NCI-H146 treated with DMSO at 0.1 percent for 48 hours (cell line): ENCODE data around the gene RPH3AL.
"Not testable (repeated sequence)": the region's sequence is repeated elsewhere in the genome, so short reads cannot be mapped to it uniquely, and the experiment has no call there.

Experiments used
- DNase-seq: peaks from one replicate; lab custom pipeline; 2025; ENCODE audit not compliant: unreplicated experiment; lab: John Stamatoyannopoulos, UW

Gene RPH3AL

GRCh38 chr17:283911-284675 lies 68.5 kb downstream of the RPH3AL start:
- DNase-seq = no peak

- DNase-seq = no peak
These were observed 69.4 kb downstream of the RPH3AL start for GRCh38 chr17:282912-283882.

- DNase-seq = no peak
These were observed 70.4 kb downstream of the RPH3AL start for GRCh38 chr17:282000-282911.

GRCh38 chr17:281365-281999 lies 71.1 kb downstream of the RPH3AL start:
- DNase-seq = no peak

DNA sequence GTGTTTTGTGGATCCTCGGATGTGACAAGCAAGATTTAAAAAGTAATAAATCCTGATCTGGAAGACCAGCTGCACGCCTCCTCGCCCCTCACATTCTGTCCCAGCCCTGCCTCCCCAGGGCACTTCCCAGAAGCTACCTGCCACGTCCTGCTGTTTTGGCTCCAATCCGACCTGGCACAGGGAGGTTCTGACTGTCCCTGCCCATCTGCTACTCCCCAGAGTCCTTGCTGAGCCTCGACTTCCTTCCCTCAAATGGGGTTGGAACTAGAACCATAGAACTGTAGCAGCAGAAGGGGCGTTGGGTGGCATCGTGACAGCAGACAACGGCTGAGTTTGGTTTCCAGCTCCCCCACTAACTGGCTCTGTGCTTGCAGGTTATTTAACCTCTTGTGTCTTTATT lies 71.7 kb downstream of the RPH3AL start:
- DNase-seq = no peak

GRCh38 chr17:280216-280615 lies 72.4 kb downstream of the RPH3AL start:
- DNase-seq = no peak

DNA sequence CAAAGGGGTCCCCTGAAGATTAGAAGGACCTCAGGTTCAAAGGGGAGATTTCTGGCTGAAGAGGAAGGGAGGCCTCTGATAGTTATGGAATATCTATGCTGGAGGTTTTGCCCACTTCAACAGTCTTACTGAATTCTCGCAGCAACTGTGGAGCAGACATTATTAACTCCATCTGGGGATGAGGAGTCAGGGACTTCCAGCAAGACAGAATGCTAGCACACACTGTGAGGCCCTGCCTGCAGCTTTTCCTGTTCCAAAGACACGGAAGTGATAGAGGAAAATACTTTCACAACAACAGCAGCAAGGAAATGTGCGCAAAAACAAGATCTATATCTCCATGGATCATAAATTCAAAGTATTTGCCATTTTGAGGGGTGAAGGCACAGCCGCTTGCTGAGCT lies 72.8 kb downstream of the RPH3AL start:
- DNase-seq = no peak

GRCh38 chr17:279331-279730 lies 73.3 kb downstream of the RPH3AL start:
- DNase-seq = no peak

GRCh38 chr17:278676-279059 lies 73.9 kb downstream of the RPH3AL start:
- no peak for DNase-seq

DNA sequence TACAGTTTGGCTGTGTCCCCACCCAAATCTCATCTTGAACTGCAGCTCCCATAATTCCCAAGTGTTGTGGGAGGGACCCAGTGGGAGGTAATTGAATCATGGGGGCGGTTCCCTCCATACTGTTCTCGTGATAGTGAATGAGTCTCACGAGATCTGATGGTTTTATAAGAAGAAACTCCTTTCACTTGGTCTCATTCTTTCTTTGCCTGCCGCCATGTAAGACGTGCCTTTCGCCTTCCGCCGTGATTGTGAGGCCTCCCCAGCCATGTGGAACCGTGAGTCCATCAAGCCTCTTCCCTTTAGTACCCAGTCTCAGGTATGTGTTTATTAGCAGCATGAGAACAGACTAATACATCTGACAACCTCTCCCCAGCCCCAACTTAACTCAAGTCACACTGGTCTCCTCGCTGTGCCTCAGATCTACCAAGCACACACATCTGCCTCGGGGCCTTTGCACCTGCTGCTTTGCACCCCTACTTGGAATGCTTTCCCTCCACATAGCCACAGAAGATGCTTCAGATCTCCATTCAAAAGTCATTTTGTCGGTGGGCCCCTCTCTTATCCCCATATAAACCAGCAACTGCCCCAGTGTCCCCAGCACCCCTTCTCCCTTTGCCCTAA lies 74.4 kb downstream of the RPH3AL start:
- no peak for DNase-seq

GRCh38 chr17:274902-275301 lies 77.7 kb downstream of the RPH3AL start:
- no peak for DNase-seq

DNA sequence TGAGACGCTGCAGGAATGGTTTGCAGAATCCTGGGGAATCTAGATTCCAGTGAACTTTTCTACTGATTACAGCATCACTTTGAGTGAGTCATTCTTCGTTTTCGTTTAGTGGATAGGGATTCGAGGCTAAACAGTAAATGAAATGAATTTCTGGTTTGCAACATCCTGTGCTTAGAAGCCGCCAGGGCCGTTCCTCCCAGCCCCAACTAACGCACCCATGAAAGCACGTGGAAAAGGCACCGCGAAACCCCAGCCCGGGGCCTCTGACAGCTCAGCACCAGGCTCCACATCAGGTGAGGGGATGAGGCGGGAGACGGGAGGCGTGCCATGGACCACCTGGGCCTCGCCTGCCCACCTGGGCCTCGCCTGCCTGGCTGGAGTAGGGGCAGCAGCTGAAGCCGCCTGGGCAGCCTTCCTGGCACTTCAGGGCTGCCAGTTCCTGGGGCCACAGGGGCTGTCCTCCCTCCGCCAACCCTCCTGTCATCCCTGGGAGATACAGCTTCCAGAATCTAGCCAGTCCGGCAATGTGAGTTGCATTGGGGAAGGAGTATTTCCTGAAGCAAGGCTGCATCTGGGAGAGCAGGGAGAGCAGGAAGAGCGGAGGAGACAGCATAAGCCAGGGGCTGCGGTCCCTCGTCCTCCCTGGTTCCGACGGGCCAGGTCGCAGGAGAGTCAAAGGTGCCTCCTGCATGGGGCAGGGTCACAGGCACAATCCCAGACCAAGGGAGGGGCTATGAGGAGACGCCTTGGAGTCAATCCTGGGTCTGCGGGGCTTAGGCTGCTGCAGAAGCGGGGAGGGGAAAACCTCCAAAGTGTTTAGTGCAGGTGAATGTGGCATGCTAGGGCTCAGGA lies 78.4 kb downstream of the RPH3AL start:
- DNase-seq = no peak

DNA sequence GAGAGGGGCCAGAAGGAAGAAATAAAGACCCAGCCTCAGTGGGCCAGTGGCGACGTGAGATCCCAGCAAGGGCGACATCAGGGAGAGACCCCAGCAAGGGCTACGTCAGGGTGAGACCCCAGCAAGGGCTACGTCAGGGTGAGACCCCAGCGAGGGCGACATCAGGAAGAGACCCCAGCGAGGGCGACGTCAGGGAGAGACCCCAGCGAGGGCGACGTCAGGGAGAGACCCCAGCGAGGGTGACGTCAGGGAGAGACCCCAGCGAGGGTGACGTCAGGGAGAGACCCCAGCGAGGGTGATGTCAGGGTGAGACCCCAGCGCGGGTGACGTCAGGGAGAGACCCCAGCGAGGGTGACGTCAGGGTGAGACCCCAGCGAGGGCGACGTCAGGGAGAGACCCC lies 79.8 kb downstream of the RPH3AL start:
- not testable (repeated sequence) for DNase-seq

DNA sequence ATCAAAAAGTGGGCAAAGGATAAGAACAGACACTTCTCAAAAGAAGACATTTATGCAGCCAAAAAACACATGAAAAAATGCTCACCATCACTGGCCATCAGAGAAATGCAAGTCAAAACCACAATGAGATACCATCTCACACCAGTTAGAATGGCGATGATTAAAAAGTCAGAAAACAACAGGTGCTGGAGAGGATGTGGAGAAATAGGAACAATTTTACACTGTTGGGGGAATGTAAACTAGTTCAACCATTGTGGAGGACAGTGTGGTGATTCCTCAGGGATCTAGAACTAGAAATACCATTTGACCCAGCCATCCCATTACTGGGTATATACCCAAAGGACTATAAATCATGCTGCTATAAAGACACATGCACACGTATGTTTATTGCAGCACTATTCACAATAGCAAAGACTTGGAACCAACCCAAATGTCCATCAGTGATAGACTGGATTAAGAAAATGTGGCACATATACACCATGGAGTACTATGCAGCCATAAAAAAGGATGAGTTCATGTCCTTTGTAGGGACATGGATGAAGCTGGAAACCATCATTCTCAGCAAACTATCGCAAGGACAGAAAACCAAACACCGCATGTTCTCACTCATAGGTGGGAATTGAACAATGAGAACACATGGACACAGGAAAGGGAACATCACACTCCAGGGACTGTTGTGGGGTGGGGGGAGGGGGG lies 80.5 kb downstream of the RPH3AL start:
- not testable (repeated sequence) for DNase-seq

DNA sequence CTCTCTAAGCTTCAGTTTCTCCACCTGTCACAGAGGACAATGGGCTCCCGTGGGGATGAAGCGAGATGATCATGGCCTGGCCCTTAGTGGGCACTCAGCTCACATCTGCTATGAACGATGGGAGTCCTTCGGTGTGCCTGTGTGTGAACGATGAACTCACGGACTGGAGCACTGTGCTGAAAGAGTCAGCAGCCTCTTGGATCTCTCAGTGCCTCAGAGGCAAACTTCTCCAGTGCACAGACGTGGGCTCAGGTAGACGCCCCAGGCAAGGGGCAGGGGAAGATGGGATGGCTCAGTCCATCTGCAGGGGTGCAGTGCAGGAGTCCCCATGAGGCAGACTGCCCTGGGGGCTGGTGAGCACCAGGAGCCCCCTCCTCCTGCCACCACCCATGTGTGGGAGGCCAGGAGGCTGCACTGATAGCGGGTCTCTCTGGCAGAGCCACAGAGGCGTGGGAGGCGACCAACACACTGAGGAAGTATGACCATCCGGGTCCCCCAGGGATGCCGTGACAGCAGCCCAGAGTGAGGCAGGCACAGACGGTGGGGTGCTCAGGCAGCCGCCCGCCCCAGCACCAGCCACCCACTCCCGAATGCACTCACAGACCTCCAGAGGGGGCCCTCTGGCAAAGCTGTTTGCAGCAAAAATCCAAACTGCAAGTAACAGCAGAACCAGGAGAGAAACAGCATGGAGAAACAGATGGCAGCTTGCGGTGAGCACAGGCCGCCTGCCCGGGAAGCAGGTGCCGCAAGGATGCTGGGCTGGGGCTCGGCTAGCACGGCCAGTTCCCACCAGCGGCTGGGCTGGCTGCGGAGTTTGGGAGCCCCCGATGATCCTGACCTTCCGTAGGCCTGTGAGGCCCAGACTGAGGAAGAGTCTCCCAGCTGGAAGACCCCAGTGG lies 82.7 kb downstream of the RPH3AL start:
- DNase-seq = no peak

- DNase-seq = no peak
These were observed 85.6 kb downstream of the RPH3AL start for GRCh38 chr17:266701-267667.
